Parathyroid adenoma (tissue), 2 donors: ENCODE results near the gene MSI2.

ENCODE experiments used
- H2AFZ ChIP-seq: fragments of 300-600 bp; sonication (generic); one replicate; pipeline ENCODE4 v1.7.0; 2017; ENCODE audit warnings: antibody characterized with exemption, mild to moderate bottlenecking
- H3K27ac ChIP-seq: fragments of 300-600 bp; sonication (generic); one replicate; pipeline ENCODE4 v1.7.0; 2017
- H3K27me3 ChIP-seq: fragments of 300-600 bp; sonication (generic); one replicate; pipeline ENCODE4 v1.7.0; 2017; ENCODE audit warnings: low read length; ENCODE audit not compliant: control insufficient read depth, insufficient read depth
- H3K36me3 ChIP-seq: fragments of 300-600 bp; sonication (generic); one replicate; pipeline ENCODE4 v1.7.0; 2017; ENCODE audit warnings: low read length; ENCODE audit not compliant: control insufficient read depth, insufficient read depth
- H3K4me1 ChIP-seq: fragments of 300-600 bp; sonication (generic); one replicate; pipeline ENCODE4 v1.7.0; 2017; ENCODE audit warnings: control low read depth
- H3K4me2 ChIP-seq: fragments of 300-600 bp; sonication (generic); one replicate; pipeline ENCODE4 v1.7.0; 2017; ENCODE audit warnings: low read length
- H3K4me3 ChIP-seq: fragments of 300-600 bp; sonication (generic); one replicate; pipeline ENCODE4 v1.7.0; 2017; ENCODE audit warnings: low read depth, low read length
- H3K79me2 ChIP-seq: fragments of 300-600 bp; sonication (generic); one replicate; pipeline ENCODE4 v1.7.0; 2017; ENCODE audit warnings: control low read depth
- H3K9ac ChIP-seq: fragments of 300-600 bp; sonication (generic); one replicate; pipeline ENCODE4 v1.7.0; 2017; ENCODE audit warnings: mild to moderate bottlenecking
- H3K9me3 ChIP-seq: fragments of 300-600 bp; sonication (generic); one replicate; pipeline ENCODE4 v1.7.0; 2017; ENCODE audit warnings: low read length; ENCODE audit not compliant: control insufficient read depth
- CTCF ChIP-seq: fragments of 300-600 bp; sonication (generic); IDR thresholded peaks from one replicate; pipeline ENCODE4 v1.7.0; 2017; ENCODE audit warnings: antibody characterized with exemption, mild to moderate bottlenecking
- donor health status: primary hyperparathyroidism.

The MSI2 gene

GRCh38 chr17:57665696-57666095 lies 409.4 kb downstream of the MSI2 start:
- Histone ChIP-seq H3K4me1 (peaks cover 49% of the 10 kb centered on the region), H3K4me3 (no peak overlapping the region), H3K27me3 (no peaks in the 10 kb centered on the region), H3K9ac (no peak overlapping the region), H3K27ac (no peak overlapping the region), H3K9me3 (no peaks in the 10 kb centered on the region), H2AFZ (no peak overlapping the region), H3K79me2 (peaks cover 2% of the 10 kb centered on the region), H3K4me2 (no peak overlapping the region), H3K36me3 (no peaks in the 10 kb centered on the region)
- no peak for TF ChIP-seq CTCF

GRCh38 chr17:57666201-57666870 lies 410.0 kb downstream of the MSI2 start:
- H3K79me2 ChIP-seq, result peaks cover 2% of the 10 kb centered on the region
- peak overlapping the region; percentile 16 for H3K27ac ChIP-seq
- TF ChIP-seq CTCF, result no peak
- no peaks in the 10 kb centered on the region for H3K9me3 ChIP-seq
- H3K4me3 ChIP-seq, result no peak overlapping the region
- no peaks in the 10 kb centered on the region for H3K27me3 ChIP-seq
- no peaks in the 10 kb centered on the region for H3K36me3 ChIP-seq
- H2AFZ ChIP-seq, result no peak overlapping the region
- H3K4me2 ChIP-seq, result no peak overlapping the region
- H3K9ac ChIP-seq, result no peak overlapping the region
- peaks cover 49% of the 10 kb centered on the region for H3K4me1 ChIP-seq

GRCh38 chr17:57666946-57667345 lies 410.6 kb downstream of the MSI2 start:
- no peaks in the 10 kb centered on the region for H3K9me3 ChIP-seq
- peak overlapping the region; percentile 16 for H3K27ac ChIP-seq
- H3K4me1 ChIP-seq, result peaks cover 49% of the 10 kb centered on the region
- H3K4me3 ChIP-seq, result no peak overlapping the region
- H3K27me3 ChIP-seq, result no peaks in the 10 kb centered on the region
- H3K79me2 ChIP-seq, result peaks cover 2% of the 10 kb centered on the region
- no peak for TF ChIP-seq CTCF
- H3K4me2 ChIP-seq, result no peak overlapping the region
- H3K9ac ChIP-seq, result no peak overlapping the region
- no peaks in the 10 kb centered on the region for H3K36me3 ChIP-seq
- no peak overlapping the region for H2AFZ ChIP-seq

- Histone ChIP-seq H3K4me2 (no peak overlapping the region), H3K9me3 (no peaks in the 10 kb centered on the region), H3K4me1 (peaks cover 49% of the 10 kb centered on the region), H3K36me3 (no peaks in the 10 kb centered on the region), H3K79me2 (peaks cover 2% of the 10 kb centered on the region), H3K27ac (no peak overlapping the region), H3K9ac (no peak overlapping the region), H3K27me3 (no peaks in the 10 kb centered on the region), H2AFZ (no peak overlapping the region), H3K4me3 (no peak overlapping the region)
- no peak for TF ChIP-seq CTCF
These were observed 411.2 kb downstream of the MSI2 start for GRCh38 chr17:57667461-57667923.

GRCh38 chr17:57668332-57668731 lies 412.0 kb downstream of the MSI2 start:
- Histone ChIP-seq H3K27ac (peak overlapping the region; percentile 3), H3K4me1 (peaks cover 53% of the 10 kb centered on the region), H3K79me2 (peaks cover 4% of the 10 kb centered on the region), H3K4me3 (no peak overlapping the region), H3K9me3 (no peaks in the 10 kb centered on the region), H3K27me3 (no peaks in the 10 kb centered on the region), H3K36me3 (no peaks in the 10 kb centered on the region), H3K4me2 (no peak overlapping the region), H3K9ac (no peak overlapping the region), H2AFZ (no peak overlapping the region)
- no peak for TF ChIP-seq CTCF
